K562 (cell line): ENCODE data around the gene NMT2. TPM values are rescaled to one million over a fixed set of nuclear protein-coding genes. Genes with fewer than 3 reads are reported as not detected.

Source experiments
- BCLAF1 ChIP-seq, 2 experiments: fragments of 450-650 bp in 1 of 2; IDR thresholded peaks; 2 replicates each; pipeline ENCODE4 v1.6.1; 2011 to 2017; ENCODE audit warnings: low read depth in 2 of 2, antibody characterized with exemption in 1 of 2, borderline replicate concordance in 1 of 2, low read length in 1 of 2, mild to moderate bottlenecking in 1 of 2, mixed read lengths in 1 of 2; ENCODE audit not compliant: control insufficient read depth in 1 of 2
- FOXK2 ChIP-seq, 2 experiments: fragments of 450-650 bp; IDR thresholded peaks in 1 of 2; conservative IDR thresholded peaks in 1 of 2; 2 replicates each; pipeline ENCODE4 v1.6.1; 2016; ENCODE audit warnings: low read depth in 2 of 2, mild to moderate bottlenecking in 1 of 2
- MBD2 ChIP-seq: sonication (generic); IDR thresholded peaks from 2 replicates; pipeline ENCODE4 v1.6.1; 2016; ENCODE audit warnings: low read depth, borderline replicate concordance
- NFE2 ChIP-seq: IDR thresholded peaks from 2 replicates; pipeline ENCODE4 v1.6.1; 2014; ENCODE audit warnings: antibody characterized with exemption, low read depth
- POLR3G ChIP-seq: IDR thresholded peaks from 2 replicates; pipeline ENCODE4 v1.6.1; 2011; ENCODE audit not compliant: insufficient read length, insufficient replicate concordance; ENCODE audit errors: extremely low read depth
- XRCC4 ChIP-seq: IDR thresholded peaks from one replicate; pipeline ENCODE4 v1.6.1; 2011; ENCODE audit not compliant: insufficient read depth, insufficient read length; ENCODE audit errors: extremely low read depth
- ZBTB49 ChIP-seq: sonication (generic); formaldehyde crosslinking; IDR thresholded peaks from 2 replicates; pipeline ENCODE4 v1.8.0; 2022; ENCODE audit warnings: missing genetic modification reagents, mild to moderate bottlenecking, borderline replicate concordance
- polyA plus RNA-seq, 8 experiments: library from polyadenylated mRNA; depleted of rRNA in 4 of 8; stranded (reverse) in 5 of 8; unstranded in 3 of 8; fragments of >200 nt; fragmentation: Nextera tagmentation in 2 of 8; fragmentation: Illumina TruSeq in 1 of 8; extraction: Ambion mirVana in 2 of 8; extraction: Trizol in 1 of 8; gene quantifications; 2 replicates each; pipeline versions ENCODE4 v1.2.1 to v1.2.3, GENCODE V29; 2011 to 2014; ENCODE audit warnings: inconsistent platforms in 1 of 8, missing spikeins in 1 of 8
- total RNA-seq, 7 experiments: library from RNA; depleted of rRNA in 6 of 7; stranded (reverse); fragments of >200 nt in 6 of 7; fragmentation: Illumina TruSeq in 2 of 7; extraction: Trizol in 2 of 7; gene quantifications; 2 replicates each; pipeline versions ENCODE4 v1.2.1 to v1.2.3, GENCODE V29; 2011 to 2021; ENCODE audit warnings: low replicate concordance in 1 of 7
- TF ChIP-seq, protein P1 (sequence below): sonication (generic); formaldehyde crosslinking; IDR thresholded peaks from 2 replicates; pipeline ENCODE4 v1.8.1; 2023; ENCODE audit warnings: mild to moderate bottlenecking, missing genetic modification reagents
- TF ChIP-seq, protein P2 (sequence below): fragments of 250-450 bp; sonication (Bioruptor Pico); IDR thresholded peaks from 2 replicates; pipeline ENCODE4 v1.4.0; 2020; ENCODE audit warnings: mild to moderate bottlenecking, moderate library complexity, borderline replicate concordance

The NMT2 gene
- total and polyA plus RNA-seq, 9 of the 15 experiments (the other 6 are each of a cell fraction or from before 2014, with no cell fraction given) = 5.2 to 15.9 (median 10.8) TPM

GRCh38 chr10:15155978-15156656, 12.4 kb downstream of the NMT2 start (continued):
- TF ChIP-seq, protein P1, sequence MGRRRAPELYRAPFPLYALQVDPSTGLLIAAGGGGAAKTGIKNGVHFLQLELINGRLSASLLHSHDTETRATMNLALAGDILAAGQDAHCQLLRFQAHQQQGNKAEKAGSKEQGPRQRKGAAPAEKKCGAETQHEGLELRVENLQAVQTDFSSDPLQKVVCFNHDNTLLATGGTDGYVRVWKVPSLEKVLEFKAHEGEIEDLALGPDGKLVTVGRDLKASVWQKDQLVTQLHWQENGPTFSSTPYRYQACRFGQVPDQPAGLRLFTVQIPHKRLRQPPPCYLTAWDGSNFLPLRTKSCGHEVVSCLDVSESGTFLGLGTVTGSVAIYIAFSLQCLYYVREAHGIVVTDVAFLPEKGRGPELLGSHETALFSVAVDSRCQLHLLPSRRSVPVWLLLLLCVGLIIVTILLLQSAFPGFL (CRISPR knock-in tag) = no peak
- TF ChIP-seq MBD2 (no peak), POLR3G (no peak), FOXK2 (conservative IDR thresholded peaks at IDR 0.05 in 1 of 2, IDR thresholded peaks at IDR 0.05 in 1 of 2; ENCODE audit: low read depth in 2 of 2) (no peak), ZBTB49 (CRISPR knock-in tag) (no peak), XRCC4 (no peak), BCLAF1 (IDR thresholded peaks at IDR 0.05; ENCODE audit: borderline replicate concordance in 1 of 2, control insufficient read depth in 1 of 2, low read depth in 2 of 2, low read length in 1 of 2) (no peak), NFE2 (0 out of 2 replicates have a peak, but pooled peaks have one; percentile 9)
- TF ChIP-seq, protein P2, sequence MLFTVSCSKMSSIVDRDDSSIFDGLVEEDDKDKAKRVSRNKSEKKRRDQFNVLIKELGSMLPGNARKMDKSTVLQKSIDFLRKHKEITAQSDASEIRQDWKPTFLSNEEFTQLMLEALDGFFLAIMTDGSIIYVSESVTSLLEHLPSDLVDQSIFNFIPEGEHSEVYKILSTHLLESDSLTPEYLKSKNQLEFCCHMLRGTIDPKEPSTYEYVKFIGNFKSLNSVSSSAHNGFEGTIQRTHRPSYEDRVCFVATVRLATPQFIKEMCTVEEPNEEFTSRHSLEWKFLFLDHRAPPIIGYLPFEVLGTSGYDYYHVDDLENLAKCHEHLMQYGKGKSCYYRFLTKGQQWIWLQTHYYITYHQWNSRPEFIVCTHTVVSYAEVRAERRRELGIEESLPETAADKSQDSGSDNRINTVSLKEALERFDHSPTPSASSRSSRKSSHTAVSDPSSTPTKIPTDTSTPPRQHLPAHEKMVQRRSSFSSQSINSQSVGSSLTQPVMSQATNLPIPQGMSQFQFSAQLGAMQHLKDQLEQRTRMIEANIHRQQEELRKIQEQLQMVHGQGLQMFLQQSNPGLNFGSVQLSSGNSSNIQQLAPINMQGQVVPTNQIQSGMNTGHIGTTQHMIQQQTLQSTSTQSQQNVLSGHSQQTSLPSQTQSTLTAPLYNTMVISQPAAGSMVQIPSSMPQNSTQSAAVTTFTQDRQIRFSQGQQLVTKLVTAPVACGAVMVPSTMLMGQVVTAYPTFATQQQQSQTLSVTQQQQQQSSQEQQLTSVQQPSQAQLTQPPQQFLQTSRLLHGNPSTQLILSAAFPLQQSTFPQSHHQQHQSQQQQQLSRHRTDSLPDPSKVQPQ = no peak
